ENCODE results near the gene KMT5C. TPM values are rescaled to one million over a fixed set of nuclear protein-coding genes. Genes with fewer than 3 reads are reported as not detected.
A peak's percentile ranks its signal among the peaks of the same experiment; 100 is the strongest.

Gene KMT5C
- total and polyA plus RNA-seq, 2 experiments from 2014 or later = 2.7 to 8.1 TPM

- H3K27ac ChIP-seq = no peak overlapping the region
- H3F3A ChIP-seq (ENCODE audit: insufficient read depth) = no peaks in the 10 kb centered on the region
- no peaks in the 10 kb centered on the region for H3K79me2 ChIP-seq (ENCODE audit: insufficient read depth)
- peak overlapping the region; percentile 91 for H3K4me2 ChIP-seq (ENCODE audit: unreplicated experiment)
- H3K4me3 ChIP-seq = peak overlapping the region; percentile 74
- H3K9me3 ChIP-seq (ENCODE audit: low read depth) = no peaks in the 10 kb centered on the region
- in situ Hi-C loops (cut with MboI) = no loop called here
- peak; percentile 86 for DNase-seq
- no peaks in the 10 kb centered on the region for H4K20me1 ChIP-seq (ENCODE audit: insufficient read depth)
- TF ChIP-seq EZH2phosphoT487 (IDR thresholded peaks at IDR 0.05; ENCODE audit: insufficient read depth, low read depth) = no peak
- no peak for TF ChIP-seq EZH2 (IDR thresholded peaks at IDR 0.05; ENCODE audit: insufficient read depth, poor library complexity, severe bottlenecking)
- no peaks in the 10 kb centered on the region for H3K27me3 ChIP-seq (replicated peaks; ENCODE audit: insufficient read depth)
- WGBS, 2 experiments (ENCODE audit: low coverage in 1 of 2, low lambda C conversion rate in 2 of 2, missing lambda C conversion rate in 2 of 2) = 8% methylated on average over 38 to 42 of the region's 42 CpGs
- no peaks in the 10 kb centered on the region for H3K9me2 ChIP-seq (ENCODE audit: insufficient read depth)
- H3K4me1 ChIP-seq (ENCODE audit: insufficient read depth) = no peaks in the 10 kb centered on the region
- H3K9ac ChIP-seq = peak overlapping the region; percentile 70
- H2AFZ ChIP-seq = peak overlapping the region; percentile 95
- H3K36me3 ChIP-seq (ENCODE audit: low read depth) = no peaks in the 10 kb centered on the region
Measured at GRCh38 chr19:55301459-55302317, 38.0 kb upstream of the KMT5C start.

DNA sequence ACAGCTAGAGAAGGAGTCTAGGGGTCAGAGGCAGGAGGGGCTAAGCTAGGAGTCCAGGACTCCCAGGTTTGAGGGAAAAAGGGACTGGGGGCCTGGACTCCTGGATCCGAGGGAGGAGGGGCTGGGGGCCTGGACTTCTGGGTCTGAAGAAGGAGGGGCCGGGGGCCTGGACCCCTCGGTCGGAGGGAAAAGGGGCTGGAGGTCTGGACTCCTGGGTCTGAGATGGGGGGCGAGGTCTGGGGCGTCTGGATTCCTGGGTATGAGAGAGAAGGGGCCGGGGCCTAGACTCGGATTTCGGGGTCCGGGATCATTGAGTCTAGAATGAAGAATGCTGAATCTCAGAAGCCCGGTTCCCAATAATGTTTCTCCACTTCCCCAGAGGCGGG, 37.4 kb upstream of the KMT5C start:
- Histone ChIP-seq H2AFZ (peak overlapping the region; percentile 95), H3K27me3 (replicated peaks; ENCODE audit: insufficient read depth) (no peaks in the 10 kb centered on the region), H3K9me2 (ENCODE audit: insufficient read depth) (no peaks in the 10 kb centered on the region), H3K4me2 (ENCODE audit: unreplicated experiment) (peak overlapping the region; percentile 91), H3K9ac (peak overlapping the region; percentile 70), H3F3A (ENCODE audit: insufficient read depth) (no peaks in the 10 kb centered on the region), H3K9me3 (ENCODE audit: low read depth) (no peaks in the 10 kb centered on the region), H4K20me1 (ENCODE audit: insufficient read depth) (no peaks in the 10 kb centered on the region), H3K79me2 (ENCODE audit: insufficient read depth) (no peaks in the 10 kb centered on the region), H3K4me1 (ENCODE audit: insufficient read depth) (no peaks in the 10 kb centered on the region), H3K36me3 (ENCODE audit: low read depth) (no peaks in the 10 kb centered on the region), H3K4me3 (peak overlapping the region; percentile 74), H3K27ac (no peak overlapping the region)
- in situ Hi-C loops (cut with MboI) = no loop called here
- DNase-seq = no peak
- 67 to 72% methylated on average over 3 to 12 of the region's 12 CpGs for WGBS, 2 experiments (ENCODE audit: low coverage in 1 of 2, low lambda C conversion rate in 2 of 2, missing lambda C conversion rate in 2 of 2)
- no peak for TF ChIP-seq EZH2 (IDR thresholded peaks at IDR 0.05; ENCODE audit: insufficient read depth, poor library complexity, severe bottlenecking)
- TF ChIP-seq EZH2phosphoT487 (IDR thresholded peaks at IDR 0.05; ENCODE audit: insufficient read depth, low read depth) = no peak

DNA sequence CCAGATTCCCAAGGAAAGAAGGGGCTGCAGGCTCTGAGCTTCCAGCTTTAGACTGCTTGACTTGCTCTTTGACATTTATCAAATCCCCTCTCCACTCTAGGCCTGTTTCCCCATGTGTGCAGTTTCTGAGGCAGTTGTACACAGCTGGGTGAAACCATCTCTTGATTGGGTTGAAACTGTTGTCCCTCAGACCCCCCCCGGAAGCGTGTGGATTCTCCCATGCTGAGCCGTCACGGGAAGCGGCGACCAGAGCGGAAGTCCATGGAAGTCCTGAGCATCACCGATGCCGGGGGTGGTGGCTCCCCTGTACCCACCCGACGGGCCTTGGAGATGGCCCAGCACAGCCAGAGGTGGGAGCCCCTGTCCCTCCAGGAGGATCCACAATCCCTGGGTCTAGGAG, 36.2 kb upstream of the KMT5C start:
- 89 to 95% methylated on average over 11 of the region's 11 CpGs for WGBS, 2 experiments (ENCODE audit: low coverage in 1 of 2, low lambda C conversion rate in 2 of 2, missing lambda C conversion rate in 2 of 2)
- TF ChIP-seq EZH2 (IDR thresholded peaks at IDR 0.05; ENCODE audit: insufficient read depth, poor library complexity, severe bottlenecking) = no peak
- TF ChIP-seq EZH2phosphoT487 (IDR thresholded peaks at IDR 0.05; ENCODE audit: insufficient read depth, low read depth) = no peak
- H3K9me3 ChIP-seq (ENCODE audit: low read depth) = no peaks in the 10 kb centered on the region
- in situ Hi-C loops (cut with MboI) = no loop called here
- H3K79me2 ChIP-seq (ENCODE audit: insufficient read depth) = no peaks in the 10 kb centered on the region
- H3K9me2 ChIP-seq (ENCODE audit: insufficient read depth) = no peaks in the 10 kb centered on the region
- H2AFZ ChIP-seq = no peak overlapping the region
- no peaks in the 10 kb centered on the region for H3F3A ChIP-seq (ENCODE audit: insufficient read depth)
- H3K27me3 ChIP-seq (replicated peaks; ENCODE audit: insufficient read depth) = no peaks in the 10 kb centered on the region
- H3K9ac ChIP-seq = no peak overlapping the region
- H3K4me1 ChIP-seq (ENCODE audit: insufficient read depth) = no peaks in the 10 kb centered on the region
- no peaks in the 10 kb centered on the region for H4K20me1 ChIP-seq (ENCODE audit: insufficient read depth)
- H3K36me3 ChIP-seq (ENCODE audit: low read depth) = no peaks in the 10 kb centered on the region
- no peak overlapping the region for H3K27ac ChIP-seq
- H3K4me2 ChIP-seq (ENCODE audit: unreplicated experiment) = no peak overlapping the region
- no peak for DNase-seq
- no peak overlapping the region for H3K4me3 ChIP-seq

GRCh38 chr19:55304279-55304978, 35.2 kb upstream of the KMT5C start:
- no peaks in the 10 kb centered on the region for H3K9me2 ChIP-seq (ENCODE audit: insufficient read depth)
- no peaks in the 10 kb centered on the region for H3K79me2 ChIP-seq (ENCODE audit: insufficient read depth)
- peak; percentile 43 for DNase-seq
- no peaks in the 10 kb centered on the region for H3K9me3 ChIP-seq (ENCODE audit: low read depth)
- H3K9ac ChIP-seq = no peak overlapping the region
- no peaks in the 10 kb centered on the region for H3K27me3 ChIP-seq (replicated peaks; ENCODE audit: insufficient read depth)
- H3K36me3 ChIP-seq (ENCODE audit: low read depth) = no peaks in the 10 kb centered on the region
- no peak overlapping the region for H3K4me3 ChIP-seq
- no peaks in the 10 kb centered on the region for H3F3A ChIP-seq (ENCODE audit: insufficient read depth)
- H3K4me1 ChIP-seq (ENCODE audit: insufficient read depth) = no peaks in the 10 kb centered on the region
- in situ Hi-C loops (cut with MboI) = no loop called here
- H4K20me1 ChIP-seq (ENCODE audit: insufficient read depth) = no peaks in the 10 kb centered on the region
- TF ChIP-seq EZH2 (IDR thresholded peaks at IDR 0.05; ENCODE audit: insufficient read depth, poor library complexity, severe bottlenecking) = no peak
- TF ChIP-seq EZH2phosphoT487 (IDR thresholded peaks at IDR 0.05; ENCODE audit: insufficient read depth, low read depth) = no peak
- no peak overlapping the region for H3K27ac ChIP-seq
- no peak overlapping the region for H3K4me2 ChIP-seq (ENCODE audit: unreplicated experiment)
- WGBS, 2 experiments (ENCODE audit: low coverage in 1 of 2, low lambda C conversion rate in 2 of 2, missing lambda C conversion rate in 2 of 2) = 84 to 86% methylated on average over 17 to 39 of the region's 39 CpGs
- no peak overlapping the region for H2AFZ ChIP-seq

All from GM23248 (cell line).